ENCODE measurements around the gene TAF1C. TPM values are rescaled to one million over a fixed set of nuclear protein-coding genes. Genes with fewer than 3 reads are reported as not detected.

Gene TAF1C
- total RNA-seq, 1 experiment from 2014 or later, result 40.2 TPM

DNA sequence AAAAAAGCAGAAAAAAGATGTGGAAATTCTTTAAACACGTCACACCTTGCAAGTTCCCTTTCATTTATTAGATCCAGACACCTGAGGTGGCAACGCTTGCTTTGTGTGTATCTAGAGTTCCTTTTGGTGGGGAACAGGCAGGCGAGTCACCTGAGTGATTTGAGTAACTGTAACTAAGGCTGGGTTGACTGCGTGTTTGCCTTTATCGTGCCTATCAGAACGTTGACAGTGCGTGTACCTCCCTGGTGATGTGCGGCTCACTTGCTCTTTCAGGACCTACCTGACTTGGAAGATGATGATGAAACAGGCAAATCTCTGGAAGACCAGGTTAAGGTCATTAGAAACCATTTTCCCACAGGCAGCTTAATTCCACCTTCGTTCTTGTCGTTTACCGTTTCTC, 12.5 kb downstream of the TAF1C start:
- Histone ChIP-seq H3K9me3 (ENCODE audit: insufficient read depth, low read depth) (no peaks in the 10 kb centered on the region), H3F3A (ENCODE audit: insufficient read depth, low read depth) (peaks cover 37% of the 10 kb centered on the region), H3K79me2 (ENCODE audit: low read depth) (no peaks in the 10 kb centered on the region), H3K27me3 (ENCODE audit: insufficient read depth, low read depth) (no peaks in the 10 kb centered on the region), H3K27ac (no peak overlapping the region), H3K4me3 (no peak overlapping the region), H4K20me1 (ENCODE audit: insufficient read depth) (no peaks in the 10 kb centered on the region; the same call in 1 of the 2 replicates), H3K9me2 (ENCODE audit: insufficient read depth) (no peaks in the 10 kb centered on the region), H2AFZ (no peak overlapping the region), H3K4me2 (no peak overlapping the region), H3K36me3 (ENCODE audit: low read depth) (no peaks in the 10 kb centered on the region), H3K4me1 (replicated peaks; ENCODE audit: insufficient read depth) (peaks cover 33% of the 10 kb centered on the region)
- intact Hi-C loops (cut with micrococcal nuclease; ENCODE audit: unreplicated experiment), result loop anchor here (10.0 kb wide), 2 partner anchors 250 to 350 kb away; no protein-coding TSS in a partner anchor
- ChIA-PET CTCF (no interaction called here), POLR2A (ENCODE audit: unreplicated experiment) (no interaction called here)
- TF ChIP-seq EZH2 (IDR thresholded peaks at IDR 0.05; ENCODE audit: low read depth), result no peak
- TF ChIP-seq, protein P1, sequence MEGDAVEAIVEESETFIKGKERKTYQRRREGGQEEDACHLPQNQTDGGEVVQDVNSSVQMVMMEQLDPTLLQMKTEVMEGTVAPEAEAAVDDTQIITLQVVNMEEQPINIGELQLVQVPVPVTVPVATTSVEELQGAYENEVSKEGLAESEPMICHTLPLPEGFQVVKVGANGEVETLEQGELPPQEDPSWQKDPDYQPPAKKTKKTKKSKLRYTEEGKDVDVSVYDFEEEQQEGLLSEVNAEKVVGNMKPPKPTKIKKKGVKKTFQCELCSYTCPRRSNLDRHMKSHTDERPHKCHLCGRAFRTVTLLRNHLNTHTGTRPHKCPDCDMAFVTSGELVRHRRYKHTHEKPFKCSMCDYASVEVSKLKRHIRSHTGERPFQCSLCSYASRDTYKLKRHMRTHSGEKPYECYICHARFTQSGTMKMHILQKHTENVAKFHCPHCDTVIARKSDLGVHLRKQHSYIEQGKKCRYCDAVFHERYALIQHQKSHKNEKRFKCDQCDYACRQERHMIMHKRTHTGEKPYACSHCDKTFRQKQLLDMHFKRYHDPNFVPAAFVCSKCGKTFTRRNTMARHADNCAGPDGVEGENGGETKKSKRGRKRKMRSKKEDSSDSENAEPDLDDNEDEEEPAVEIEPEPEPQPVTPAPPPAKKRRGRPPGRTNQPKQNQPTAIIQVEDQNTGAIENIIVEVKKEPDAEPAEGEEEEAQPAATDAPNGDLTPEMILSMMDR (conservative IDR thresholded peaks at IDR 0.05), result no peak
- no TSS peak for BruUV-seq (replicated peaks)
- DNase-seq, result no peak

DNA sequence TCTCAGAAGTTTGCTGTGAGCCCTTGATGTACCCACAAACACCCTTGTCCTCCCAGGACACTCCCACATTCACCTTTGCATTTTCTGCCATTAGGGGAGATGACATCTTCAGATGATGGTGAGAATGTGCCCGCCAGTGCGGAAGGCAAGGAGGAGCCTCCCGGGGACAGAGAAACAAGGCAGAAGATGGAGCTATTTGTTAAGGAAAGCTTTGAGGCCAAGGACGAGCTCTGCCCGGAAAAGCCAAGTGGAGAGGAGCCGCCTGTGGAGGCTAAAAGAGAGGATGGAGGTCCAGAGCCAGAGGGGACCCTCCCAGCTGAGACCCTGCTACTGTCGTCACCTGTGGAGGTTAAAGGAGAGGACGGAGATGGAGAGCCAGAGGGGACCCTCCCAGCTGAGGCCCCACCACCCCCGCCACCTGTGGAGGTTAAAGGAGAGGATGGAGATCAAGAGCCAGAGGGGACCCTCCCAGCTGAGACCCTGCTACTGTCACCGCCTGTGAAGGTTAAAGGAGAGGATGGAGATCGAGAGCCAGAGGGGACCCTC, 17.0 kb downstream of the TAF1C start:
- peaks cover 3% of the 10 kb centered on the region; the same call in 1 of the 2 replicates for H3F3A ChIP-seq (ENCODE audit: insufficient read depth, low read depth)
- no peak for TF ChIP-seq EZH2 (IDR thresholded peaks at IDR 0.05; ENCODE audit: low read depth)
- TF ChIP-seq, protein P1 (conservative IDR thresholded peaks at IDR 0.05), result no peak
- H4K20me1 ChIP-seq (ENCODE audit: insufficient read depth), result no peaks in the 10 kb centered on the region
- intact Hi-C loops (cut with micrococcal nuclease; ENCODE audit: unreplicated experiment), result loop anchor here (10.0 kb wide), 2 partner anchors 245 to 345 kb away; no protein-coding TSS in a partner anchor
- no peak overlapping the region for H3K27ac ChIP-seq
- no peaks in the 10 kb centered on the region for H3K9me3 ChIP-seq (ENCODE audit: insufficient read depth, low read depth)
- no peaks in the 10 kb centered on the region for H3K36me3 ChIP-seq (ENCODE audit: low read depth)
- H3K4me2 ChIP-seq, result no peak overlapping the region
- H3K79me2 ChIP-seq (ENCODE audit: low read depth), result no peaks in the 10 kb centered on the region
- H2AFZ ChIP-seq, result no peak overlapping the region
- H3K4me3 ChIP-seq, result no peak overlapping the region
- H3K4me1 ChIP-seq (replicated peaks; ENCODE audit: insufficient read depth), result no peaks in the 10 kb centered on the region
- no peaks in the 10 kb centered on the region for H3K9me2 ChIP-seq (ENCODE audit: insufficient read depth)
- ChIA-PET CTCF (interaction anchor here (0.7 kb wide), 1 partner anchor 51 kb away, joined by 4 read pairs; no protein-coding TSS in a partner anchor), POLR2A (ENCODE audit: unreplicated experiment) (interaction anchor here (0.8 kb wide), 1 partner anchor 98 kb away, joined by 9 read pairs; no protein-coding TSS in a partner anchor)
- H3K27me3 ChIP-seq (ENCODE audit: insufficient read depth, low read depth), result peaks cover 1% of the 10 kb centered on the region; the same call in 1 of the 2 replicates
- no TSS peak for BruUV-seq (replicated peaks)
- DNase-seq, result no peak

DNA sequence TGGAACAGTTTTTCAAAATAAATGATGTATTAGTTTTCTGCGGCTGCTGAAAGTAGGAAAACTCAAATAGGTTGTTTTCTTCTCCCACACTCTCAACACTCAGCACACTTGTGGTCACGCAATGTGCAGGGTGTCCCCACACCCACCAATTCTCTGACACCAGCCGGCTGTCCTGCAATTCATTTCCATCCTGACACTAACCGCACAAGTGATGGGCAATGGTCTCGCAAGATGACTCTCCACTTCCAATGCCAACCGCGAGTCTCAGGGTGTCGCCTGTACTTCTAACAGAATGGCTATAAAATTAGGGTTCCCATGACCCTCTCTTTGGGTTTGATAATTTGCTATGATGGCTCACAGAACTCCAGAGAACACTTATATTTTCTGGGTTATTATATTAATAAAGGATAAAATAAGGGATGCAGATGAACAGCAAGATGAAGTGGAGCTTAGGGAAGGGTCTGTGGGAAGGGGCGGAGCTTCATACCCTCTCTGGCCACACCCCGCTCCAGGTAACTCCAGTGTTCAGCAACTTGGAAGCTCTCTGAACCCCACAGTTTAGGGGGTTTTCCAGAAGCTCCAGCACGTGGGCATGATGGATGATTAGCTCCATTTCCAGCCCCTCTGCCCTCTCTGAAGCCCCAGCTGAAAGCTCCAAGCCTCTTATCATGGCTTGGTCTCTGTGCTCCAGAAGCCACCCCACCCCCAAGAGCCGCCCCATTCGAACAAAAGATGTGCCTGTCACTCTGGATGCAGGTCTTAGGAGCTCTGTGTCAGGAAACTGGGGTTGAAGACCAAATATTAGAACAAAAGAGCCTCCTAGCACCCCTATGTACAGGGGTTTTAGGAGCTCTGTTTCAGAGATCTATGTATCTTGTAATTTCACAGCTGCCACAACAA, 19.8 kb downstream of the TAF1C start:
- H3K79me2 ChIP-seq (ENCODE audit: low read depth), result no peaks in the 10 kb centered on the region
- POLR2A ChIA-PET (ENCODE audit: unreplicated experiment), result no interaction called here
- peaks cover 4% of the 10 kb centered on the region; the same call in 1 of the 2 replicates for H3K27me3 ChIP-seq (ENCODE audit: insufficient read depth, low read depth)
- no peak overlapping the region for H3K27ac ChIP-seq
- BruUV-seq (replicated peaks), result no TSS peak
- no peak overlapping the region for H2AFZ ChIP-seq
- H3F3A ChIP-seq (ENCODE audit: insufficient read depth, low read depth), result no peaks in the 10 kb centered on the region
- H3K4me1 ChIP-seq (replicated peaks; ENCODE audit: insufficient read depth), result no peaks in the 10 kb centered on the region
- H3K4me2 ChIP-seq, result no peak overlapping the region
- CTCF ChIA-PET, result no interaction called here
- no peak overlapping the region for H3K4me3 ChIP-seq
- no peaks in the 10 kb centered on the region for H3K9me2 ChIP-seq (ENCODE audit: insufficient read depth)
- TF ChIP-seq EZH2 (IDR thresholded peaks at IDR 0.05; ENCODE audit: low read depth), result no peak
- TF ChIP-seq, protein P1 (conservative IDR thresholded peaks at IDR 0.05), result no peak
- H3K9me3 ChIP-seq (ENCODE audit: insufficient read depth, low read depth), result no peaks in the 10 kb centered on the region
- no peak for DNase-seq
- intact Hi-C loops (cut with micrococcal nuclease; ENCODE audit: unreplicated experiment), result no loop called here
- H3K36me3 ChIP-seq (ENCODE audit: low read depth), result no peaks in the 10 kb centered on the region
- H4K20me1 ChIP-seq (ENCODE audit: insufficient read depth), result no peaks in the 10 kb centered on the region
